Activated T-cell treated with anti-CD3 and anti-CD28 coated beads for 1 hour (primary cell): ENCODE measurements around the gene KDM6A.
"Not testable (repeated sequence)": the region's sequence is repeated elsewhere in the genome, so short reads cannot be mapped to it uniquely, and the experiment has no call there.

Experiments
- DNase-seq: peaks from one replicate; pipeline ENCODE4 v3.0.0-alpha.2; 2020; ENCODE audit warnings: low read depth

KDM6A gene

DNA sequence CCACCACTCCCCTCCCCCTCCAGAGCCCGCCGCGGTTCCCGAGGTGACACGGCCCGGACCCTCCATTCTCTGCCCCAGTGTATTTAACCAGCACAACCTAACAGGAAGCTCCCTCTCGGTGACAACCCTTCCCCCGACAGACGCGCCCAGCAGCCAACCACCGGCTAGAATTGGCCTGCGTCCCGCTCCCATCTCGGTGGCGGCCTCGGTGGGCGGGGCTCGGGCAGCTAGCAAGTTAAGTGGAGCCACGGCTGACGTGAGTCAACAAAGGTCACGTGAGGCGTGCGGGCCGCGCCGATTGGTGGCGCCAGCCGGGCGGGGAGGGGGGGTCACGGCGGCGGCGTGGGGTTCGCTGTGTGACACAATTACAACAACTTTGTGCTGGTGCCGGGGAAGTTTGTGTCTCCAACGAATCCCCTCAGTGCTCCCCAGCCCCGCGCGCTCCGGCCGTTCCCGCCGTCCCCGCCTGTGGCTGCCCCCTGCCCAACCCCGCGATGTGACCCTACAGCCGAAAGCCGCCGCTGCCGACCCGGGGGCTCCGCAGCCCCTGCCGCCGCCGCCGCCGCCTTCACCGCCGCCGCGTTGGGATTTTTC lies at the start of gene KDM6A:
Gene KDM6A, plus strand, starts transcription at position 368 of the 594 bp plus-strand sequence. CDS start 364 bp downstream, outside the sequence.
- DNase-seq, result peak; percentile 94

DNA sequence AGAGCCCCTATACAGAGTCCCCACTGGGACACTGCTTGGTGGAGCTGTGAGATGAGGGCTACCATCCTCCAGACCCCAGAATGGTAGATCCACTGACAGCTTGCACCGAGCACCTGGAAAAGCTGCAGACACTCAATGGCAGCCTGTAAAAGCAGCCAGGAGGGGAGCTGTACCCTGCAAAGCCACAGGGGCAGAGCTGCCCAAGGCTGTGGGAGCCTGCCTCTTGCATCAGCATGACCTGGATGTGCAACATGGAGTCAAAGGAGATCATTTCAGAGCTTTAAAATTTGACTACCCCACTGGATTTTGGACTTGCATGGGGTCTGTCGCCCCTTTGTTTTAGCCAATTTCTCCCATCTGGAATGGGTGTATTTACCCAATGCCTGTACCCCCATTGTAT lies 49.8 kb upstream of the KDM6A start:
- not testable (repeated sequence) for DNase-seq

GRCh38 chrX:44828008-44828605 lies 44.9 kb upstream of the KDM6A start:
- no peak for DNase-seq

DNA sequence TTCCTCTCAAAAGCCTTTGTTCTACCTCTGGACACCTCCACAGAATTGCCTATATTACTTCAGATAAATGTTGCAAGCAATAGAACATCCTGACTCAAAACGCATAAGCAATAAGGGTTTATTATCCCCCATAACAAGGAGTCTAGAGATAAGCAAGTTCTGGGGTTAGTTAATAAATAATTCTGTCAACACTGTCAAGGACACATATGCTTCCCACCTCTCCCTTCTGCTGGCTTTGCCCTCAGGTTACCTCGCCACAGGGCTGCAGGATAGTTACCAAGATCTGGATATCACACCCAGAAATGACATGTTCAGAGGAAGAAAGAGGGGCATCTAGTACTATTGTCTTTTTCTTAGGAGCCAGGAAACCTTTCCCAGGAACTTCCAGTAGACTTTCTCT lies 43.2 kb upstream of the KDM6A start:
- no peak for DNase-seq

DNA sequence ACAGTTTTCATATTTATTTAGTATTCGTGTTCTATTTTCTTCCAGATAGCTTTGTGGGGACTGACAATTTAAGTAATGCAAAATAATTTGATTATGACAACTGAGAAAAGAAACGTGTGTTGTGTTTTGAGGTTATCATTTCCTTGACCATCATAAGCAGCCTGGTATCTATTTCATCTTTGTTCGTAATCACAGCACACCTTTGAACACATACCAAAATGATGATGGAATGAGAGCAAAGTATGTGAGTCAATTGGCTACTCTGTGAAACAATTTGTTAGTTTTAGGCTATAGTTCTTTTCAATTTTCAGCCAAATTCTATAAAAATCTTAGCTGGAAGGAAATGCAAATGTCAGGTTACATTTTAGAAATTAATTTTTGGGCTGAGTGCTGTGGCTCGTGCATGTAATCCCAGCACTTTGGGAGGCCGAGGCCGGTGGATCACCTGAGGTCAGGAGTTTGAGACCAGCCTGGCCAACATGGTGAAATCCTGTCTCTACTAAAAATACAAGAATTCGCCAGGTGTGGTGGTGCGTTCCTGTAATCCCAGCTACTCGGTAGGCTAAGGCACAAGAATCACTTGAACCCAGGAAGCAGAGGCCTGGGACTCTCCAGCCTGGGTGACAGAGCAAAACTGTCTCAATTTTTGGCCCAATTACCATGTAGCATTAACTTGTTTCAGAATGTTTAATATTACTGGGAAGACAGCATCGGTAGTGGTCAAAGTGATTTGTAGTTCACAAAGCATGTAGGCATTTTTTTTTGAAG lies 30.3 kb upstream of the KDM6A start:
- no peak for DNase-seq

DNA sequence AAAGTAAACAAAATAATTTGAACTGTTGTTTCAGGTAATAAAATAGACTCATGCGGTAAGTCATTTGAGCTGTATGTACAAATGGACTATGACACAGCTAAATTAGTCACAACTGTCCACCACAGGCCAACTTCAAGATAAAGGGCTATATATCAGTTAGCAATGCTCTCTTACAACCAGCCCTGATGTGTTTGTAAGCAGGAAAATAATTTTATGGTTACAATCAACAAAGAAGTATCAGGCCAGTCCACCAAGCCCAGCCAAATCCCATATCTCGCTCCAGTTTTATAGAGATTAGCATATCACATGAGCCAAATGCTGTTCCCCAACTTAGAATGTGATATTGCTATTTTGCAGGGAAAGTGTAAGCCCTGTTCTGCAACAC lies 29.7 kb upstream of the KDM6A start:
- no peak for DNase-seq

DNA sequence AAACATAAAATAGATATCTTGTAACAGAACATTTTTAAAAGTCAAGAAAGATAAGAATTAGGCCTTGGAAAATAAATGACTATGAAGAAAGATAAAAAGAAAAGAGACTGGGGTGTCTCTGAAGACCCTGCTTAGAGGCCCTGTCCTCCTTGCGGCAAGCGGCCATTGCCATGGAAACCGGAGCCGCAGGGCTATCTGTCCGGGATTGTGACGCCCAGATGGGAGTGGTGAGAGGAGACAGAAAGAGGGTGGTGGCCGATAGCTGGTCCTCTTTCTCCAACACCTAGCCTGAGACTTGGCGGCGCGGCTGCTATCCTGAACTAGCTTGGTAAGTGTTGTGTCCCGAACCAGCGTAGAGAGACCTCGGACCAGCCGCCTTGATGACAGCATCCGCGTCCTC lies 29.2 kb upstream of the KDM6A start, which contains the start of gene DUSP21:
Gene DUSP21, plus strand, starts transcription at position 269 of the 400 bp plus-strand sequence. Its CDS starts 112 bp downstream, at position 381.
- no peak for DNase-seq

DNA sequence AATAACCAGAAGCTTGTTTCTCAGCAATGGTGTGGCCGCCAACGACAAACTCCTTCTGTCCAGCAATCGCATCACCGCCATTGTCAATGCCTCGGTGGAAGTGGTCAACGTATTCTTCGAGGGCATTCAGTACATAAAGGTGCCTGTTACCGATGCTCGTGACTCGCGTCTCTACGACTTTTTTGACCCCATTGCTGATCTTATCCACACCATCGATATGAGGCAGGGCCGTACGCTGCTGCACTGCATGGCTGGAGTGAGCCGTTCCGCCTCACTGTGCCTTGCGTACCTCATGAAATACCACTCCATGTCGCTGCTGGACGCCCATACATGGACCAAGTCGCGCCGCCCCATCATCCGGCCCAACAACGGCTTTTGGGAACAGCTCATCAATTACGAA lies 28.8 kb upstream of the KDM6A start:
- no peak for DNase-seq

GRCh38 chrX:44850891-44851290 lies 22.1 kb upstream of the KDM6A start:
- not testable (repeated sequence) for DNase-seq

DNA sequence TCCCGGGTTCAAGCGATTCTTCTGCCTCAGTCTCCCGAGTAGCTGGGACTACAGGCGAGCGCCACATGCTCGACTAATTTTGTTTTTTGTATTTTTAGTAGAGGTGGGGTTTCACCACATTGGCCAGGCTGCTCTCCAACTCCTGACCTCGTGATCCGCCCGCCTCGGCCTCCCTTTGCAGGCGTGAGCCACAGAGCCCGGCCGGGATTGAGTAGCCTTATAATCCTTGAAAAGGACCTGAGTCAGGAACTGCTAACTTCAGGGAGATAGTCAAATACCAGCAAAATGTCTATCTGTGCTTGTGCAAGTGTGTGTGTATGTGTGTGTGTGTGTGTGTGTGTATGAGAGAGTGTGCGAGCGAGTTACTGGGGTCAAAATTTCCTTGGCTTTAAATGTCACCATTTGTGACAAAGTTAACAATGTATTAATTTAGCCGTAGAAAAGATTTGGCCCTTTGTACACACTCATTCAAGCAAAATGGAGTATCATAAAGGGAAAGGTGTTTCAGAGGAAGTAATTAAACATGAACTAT lies 1.8 kb upstream of the KDM6A start:
- no peak for DNase-seq

DNA sequence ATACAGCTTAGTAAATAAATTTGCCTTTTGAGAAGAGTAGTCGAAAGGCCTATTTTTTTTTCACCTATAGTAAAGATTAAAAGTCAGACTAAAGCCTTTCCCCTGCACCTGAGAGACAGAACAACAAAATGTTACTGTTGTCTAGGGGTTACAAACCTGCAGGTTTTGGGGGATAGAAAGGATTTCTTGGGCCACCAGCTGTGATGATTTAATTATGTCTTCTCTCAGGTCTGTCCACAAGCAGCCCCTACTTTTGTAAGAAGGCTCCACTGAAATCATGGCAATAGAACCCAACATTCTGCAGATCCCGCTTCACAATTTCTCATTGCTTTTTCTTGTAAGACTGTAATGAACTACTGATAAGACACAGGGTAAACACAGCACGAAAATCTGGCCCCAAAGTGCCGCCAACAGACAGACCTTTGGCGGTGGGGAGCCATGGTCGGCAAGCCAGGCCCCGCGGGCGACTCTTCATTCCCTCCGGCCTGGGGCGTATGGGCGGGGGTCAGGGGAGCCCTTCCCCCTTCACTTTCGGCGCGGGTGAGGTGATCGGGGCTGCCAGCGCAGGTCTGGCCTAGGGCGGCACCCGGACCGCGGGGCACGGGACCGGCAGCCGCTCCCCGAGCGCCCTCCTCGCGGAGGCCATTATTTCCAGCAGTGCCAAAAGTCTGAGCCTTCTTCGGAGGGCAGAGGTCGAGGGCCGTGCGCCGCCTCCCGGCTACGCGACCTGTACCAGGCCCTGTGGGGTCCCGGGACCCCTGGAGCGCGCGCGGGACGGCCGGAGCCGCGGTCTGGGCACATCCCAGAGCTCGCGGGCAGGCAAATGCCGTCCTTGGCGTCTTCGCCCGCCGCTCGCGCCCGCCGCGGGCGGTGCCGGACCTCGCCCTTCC lies 812 bp upstream of the KDM6A start:
- DNase-seq, result peak; percentile 5

DNA sequence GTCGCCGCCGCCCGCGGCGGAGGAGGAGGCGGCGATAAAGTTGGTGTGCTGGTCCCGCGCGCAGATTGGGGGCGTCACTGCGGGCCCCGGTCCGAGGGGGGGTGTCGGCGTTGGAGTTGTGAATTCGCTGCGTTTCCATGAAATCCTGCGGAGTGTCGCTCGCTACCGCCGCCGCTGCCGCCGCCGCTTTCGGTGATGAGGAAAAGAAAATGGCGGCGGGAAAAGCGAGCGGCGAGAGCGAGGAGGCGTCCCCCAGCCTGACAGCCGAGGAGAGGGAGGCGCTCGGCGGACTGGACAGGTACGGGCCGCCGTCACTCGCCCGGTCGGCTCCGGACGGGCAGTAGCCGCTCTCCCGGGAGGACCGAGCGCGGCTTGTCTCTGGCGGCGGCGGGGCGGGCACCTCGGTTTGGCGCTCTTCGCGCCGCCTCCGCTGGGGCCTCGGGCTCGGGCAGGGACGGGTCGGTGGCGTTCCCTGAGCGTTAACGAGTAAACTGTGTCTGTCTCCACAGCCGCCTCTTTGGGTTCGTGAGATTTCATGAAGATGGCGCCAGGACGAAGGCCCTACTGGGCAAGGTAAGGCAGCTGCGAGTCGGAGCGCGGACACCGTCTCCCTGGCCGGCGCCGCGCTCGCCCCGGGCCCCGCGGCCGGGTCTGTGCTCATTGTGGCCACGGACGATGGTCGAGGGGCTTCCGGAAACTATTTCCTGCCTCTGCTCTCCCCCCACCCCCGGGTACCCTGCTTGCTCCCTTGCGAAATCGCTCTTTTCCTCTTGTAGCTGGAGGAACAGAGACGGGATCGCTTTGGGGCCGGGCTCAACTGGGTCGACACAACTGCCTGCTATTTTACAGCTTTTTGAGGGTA lies 658 bp downstream of the KDM6A start:
- DNase-seq, result peak; percentile 12

- DNase-seq, result peak; percentile 20
Observed at GRCh38 chrX:44874420-44875184, 1.6 kb downstream of the KDM6A start.

- DNase-seq, result no peak
Observed at GRCh38 chrX:44875185-44875489, 2.1 kb downstream of the KDM6A start.

DNA sequence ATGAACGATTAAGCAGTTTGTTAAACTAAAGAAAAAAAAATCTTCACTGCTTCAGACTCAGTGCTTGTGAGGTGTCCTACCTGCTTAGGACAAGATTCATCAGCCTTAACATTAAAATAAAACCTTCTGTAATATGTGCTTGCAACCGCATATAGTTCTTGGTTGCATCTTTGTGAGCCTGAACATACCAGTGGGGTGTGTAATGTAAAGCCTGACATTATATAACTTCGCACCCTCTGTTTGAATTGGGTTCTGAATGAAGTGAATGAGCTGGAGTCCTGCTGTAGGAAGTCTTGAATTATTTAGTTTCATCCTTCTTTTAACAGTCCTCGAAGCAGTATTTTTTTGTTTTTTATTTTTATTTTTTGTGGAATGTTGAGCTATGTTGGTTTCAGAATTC lies 3.1 kb downstream of the KDM6A start:
- no peak for DNase-seq

GRCh38 chrX:44876767-44877166 lies 3.8 kb downstream of the KDM6A start:
- DNase-seq, result no peak

DNA sequence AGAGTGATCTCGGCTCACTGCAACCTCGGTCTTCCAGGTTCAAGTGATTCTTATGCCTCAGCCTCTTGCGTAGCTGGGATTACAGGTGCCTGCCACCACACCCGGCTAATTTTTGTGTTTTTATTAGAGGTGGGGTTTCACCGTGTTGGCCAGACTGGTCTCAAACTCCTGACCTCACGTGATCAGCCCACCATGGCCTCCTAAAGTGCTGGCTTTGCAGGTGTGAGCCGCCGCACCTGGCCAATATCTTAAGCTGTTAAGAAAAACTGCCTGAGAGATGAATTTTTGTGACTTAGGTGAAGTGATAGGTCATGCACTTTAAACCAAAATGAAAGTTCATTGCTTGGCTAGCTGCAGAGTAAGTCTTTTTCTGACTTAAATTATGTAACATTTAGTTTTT lies 5.8 kb downstream of the KDM6A start:
- no peak for DNase-seq

DNA sequence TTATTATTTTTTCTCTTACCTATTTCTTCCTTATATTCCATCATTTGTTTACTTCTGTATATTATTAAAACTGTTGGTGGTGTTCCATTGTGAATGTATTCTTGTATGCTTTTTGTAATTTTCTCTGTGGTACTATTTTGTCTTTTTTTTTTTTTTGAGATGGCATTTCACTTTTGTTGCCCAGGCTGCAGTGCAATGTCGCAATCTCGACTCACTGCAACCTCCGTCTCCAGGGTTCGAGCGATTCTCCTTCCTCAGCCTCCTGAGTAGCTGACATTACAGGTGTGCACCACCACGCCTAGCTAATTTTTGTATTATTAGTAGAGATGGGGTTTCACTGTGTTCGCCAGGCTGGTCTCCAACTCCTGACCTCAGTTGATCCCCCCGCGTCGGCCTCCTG lies 8.6 kb downstream of the KDM6A start:
- DNase-seq, result no peak

- DNase-seq, result no peak
Observed at GRCh38 chrX:44882635-44883034, 9.6 kb downstream of the KDM6A start.

DNA sequence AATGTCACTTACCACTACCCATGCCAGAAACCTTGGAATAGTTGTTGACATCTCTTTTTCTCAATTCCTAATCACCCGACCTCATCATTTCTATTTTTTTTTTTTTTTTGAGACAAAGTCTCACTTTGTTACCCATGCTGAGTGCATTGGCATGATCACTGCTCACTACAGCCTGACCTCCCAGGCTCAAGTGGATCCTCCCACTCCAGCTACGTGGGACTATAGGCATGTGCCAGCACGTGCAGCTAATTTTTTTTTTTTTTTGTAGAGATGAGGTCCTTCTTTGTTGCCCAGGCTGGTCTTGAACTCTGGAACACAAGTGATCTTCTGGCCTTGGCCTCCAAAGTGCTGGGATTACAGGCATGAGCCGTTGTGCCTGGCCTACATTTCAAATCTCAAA lies 12.0 kb downstream of the KDM6A start:
- no peak for DNase-seq
